GM03348 (cell line): ENCODE results near the gene SNX30.

Experiments used
- DNase-seq: peaks from one replicate; pipeline ENCODE4 v3.0.0; 2012; ENCODE audit warnings: low spot score

The SNX30 gene

GRCh38 chr9:112752334-112753125 is 2.0 kb downstream of the SNX30 start:
- DNase-seq, result no peak

GRCh38 chr9:112753725-112754124 is 3.2 kb downstream of the SNX30 start:
- peak; percentile 83 for DNase-seq

- DNase-seq, result peak; percentile 64
Observed at GRCh38 chr9:112754578-112754977, 4.0 kb downstream of the SNX30 start.

GRCh38 chr9:112755016-112755427 is 4.5 kb downstream of the SNX30 start:
- peak; percentile 37 for DNase-seq

GRCh38 chr9:112755675-112756074 is 5.1 kb downstream of the SNX30 start:
- DNase-seq, result peak; percentile 22

- DNase-seq, result no peak
Observed at GRCh38 chr9:112757282-112757883, 6.8 kb downstream of the SNX30 start.

- DNase-seq, result no peak
Observed at GRCh38 chr9:112757940-112758339, 7.4 kb downstream of the SNX30 start.

- DNase-seq, result no peak
Observed at GRCh38 chr9:112760821-112761220, 10.3 kb downstream of the SNX30 start.

GRCh38 chr9:112761912-112762655 is 11.5 kb downstream of the SNX30 start:
- DNase-seq, result no peak

- no peak for DNase-seq
Observed at GRCh38 chr9:112762726-112763518, 12.4 kb downstream of the SNX30 start.

- peak; percentile 69 for DNase-seq
Observed at GRCh38 chr9:112764344-112764743, 13.8 kb downstream of the SNX30 start.

GRCh38 chr9:112764837-112765236 is 14.3 kb downstream of the SNX30 start:
- no peak for DNase-seq

GRCh38 chr9:112765281-112765680 is 14.7 kb downstream of the SNX30 start:
- DNase-seq, result no peak

GRCh38 chr9:112771359-112772214 is 21.0 kb downstream of the SNX30 start:
- DNase-seq, result no peak

GRCh38 chr9:112772215-112772509 is 21.6 kb downstream of the SNX30 start:
- DNase-seq, result no peak

GRCh38 chr9:112772551-112772950 is 22.0 kb downstream of the SNX30 start:
- no peak for DNase-seq

GRCh38 chr9:112774006-112774996 is 23.7 kb downstream of the SNX30 start:
- no peak for DNase-seq

GRCh38 chr9:112777914-112778313 is 27.4 kb downstream of the SNX30 start:
- DNase-seq, result no peak

- DNase-seq, result peak; percentile 41
Observed at GRCh38 chr9:112780450-112781036, 30.0 kb downstream of the SNX30 start.

- no peak for DNase-seq
Observed at GRCh38 chr9:112782218-112782617, 31.7 kb downstream of the SNX30 start.
